ENCODE results near the gene TPX2.
"Not testable (repeated sequence)": the region's sequence is repeated elsewhere in the genome, so short reads cannot be mapped to it uniquely, and the experiment has no call there.

The TPX2 gene

GRCh38 chr20:31717478-31718201 lies 21.4 kb upstream of the TPX2 start:
- DNase-seq, result no peak
- in situ Hi-C loops (cut with HindIII; ENCODE audit: low pct_ligation_motif_present, low pct_unique_long_range_greater_than_20kb, low sequenced_read_pairs), result no loop called here

DNA sequence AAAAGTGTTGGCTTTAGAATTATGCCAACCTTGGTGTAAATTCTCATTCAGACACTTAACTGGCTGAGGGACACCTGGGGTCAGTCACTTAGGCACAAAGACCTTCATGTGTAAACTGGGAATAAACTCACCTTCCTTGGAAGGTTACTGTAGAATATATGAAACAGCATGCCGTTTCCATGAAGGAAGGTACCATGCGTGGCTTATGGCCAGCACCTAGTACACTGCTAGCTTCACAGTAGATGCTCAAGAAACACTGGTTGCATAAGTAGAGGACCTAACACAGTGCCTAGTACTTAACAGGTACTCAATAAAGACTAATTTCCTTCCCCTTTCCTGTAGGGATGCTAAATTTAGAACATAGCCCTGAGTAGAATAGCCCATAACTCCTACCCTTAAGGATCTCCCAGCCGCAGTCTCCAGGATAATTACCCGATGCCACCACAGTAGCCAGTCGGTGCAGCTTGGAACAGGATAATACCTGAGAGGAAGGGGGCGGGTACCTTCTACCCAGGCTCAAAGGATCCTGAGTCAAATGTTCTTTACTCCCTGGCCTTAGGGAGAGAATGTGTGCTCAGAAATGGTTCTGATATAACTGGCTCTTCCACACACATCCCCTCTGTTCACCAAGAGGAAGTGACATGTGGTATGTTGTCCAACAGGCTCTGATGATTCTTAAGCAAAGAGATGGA lies 20.0 kb upstream of the TPX2 start:
- no peak for DNase-seq
- in situ Hi-C loops (cut with HindIII; ENCODE audit: low pct_ligation_motif_present, low pct_unique_long_range_greater_than_20kb, low sequenced_read_pairs), result no loop called here

DNA sequence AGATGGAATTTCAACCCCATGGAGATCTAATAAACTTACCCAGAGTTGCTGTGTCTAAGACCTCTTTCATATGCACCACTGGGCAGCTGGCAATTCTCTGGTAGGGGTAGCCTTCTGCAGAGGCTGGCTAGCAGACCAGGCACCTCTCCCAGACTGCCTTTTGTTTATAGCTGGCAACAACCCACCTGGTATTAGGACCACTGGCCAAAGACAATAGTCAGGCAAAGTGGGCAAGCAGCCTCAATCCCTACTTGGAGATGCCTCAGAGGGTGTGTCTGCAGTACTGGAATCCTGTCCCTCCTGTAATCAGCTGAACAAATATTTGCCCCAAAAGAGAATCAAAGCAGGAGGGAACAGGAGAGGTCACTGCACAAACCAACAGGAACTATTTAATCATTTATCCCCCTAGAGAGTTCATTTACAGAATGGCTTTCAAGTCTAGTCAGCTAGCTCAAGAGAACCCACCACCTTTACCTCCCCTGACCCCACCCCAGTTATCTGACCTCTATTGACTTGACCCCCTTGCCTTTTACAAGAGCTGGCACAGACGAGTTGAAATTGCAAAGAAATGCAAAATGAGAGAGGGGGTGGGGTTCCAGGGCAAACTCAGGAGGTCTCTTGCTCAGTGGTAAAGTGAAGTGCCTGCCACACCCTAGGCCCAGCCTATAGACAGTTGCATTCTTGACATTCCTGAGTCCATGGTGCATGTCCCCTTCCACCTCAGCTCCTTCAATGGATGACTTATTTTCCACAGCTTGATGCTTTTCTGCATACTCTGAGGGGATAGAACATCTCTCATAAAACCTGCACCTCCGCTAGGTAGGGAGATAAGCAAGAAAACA lies 19.2 kb upstream of the TPX2 start:
- peak; percentile 98 for DNase-seq
- in situ Hi-C loops (cut with HindIII; ENCODE audit: low pct_ligation_motif_present, low pct_unique_long_range_greater_than_20kb, low sequenced_read_pairs), result no loop called here

DNA sequence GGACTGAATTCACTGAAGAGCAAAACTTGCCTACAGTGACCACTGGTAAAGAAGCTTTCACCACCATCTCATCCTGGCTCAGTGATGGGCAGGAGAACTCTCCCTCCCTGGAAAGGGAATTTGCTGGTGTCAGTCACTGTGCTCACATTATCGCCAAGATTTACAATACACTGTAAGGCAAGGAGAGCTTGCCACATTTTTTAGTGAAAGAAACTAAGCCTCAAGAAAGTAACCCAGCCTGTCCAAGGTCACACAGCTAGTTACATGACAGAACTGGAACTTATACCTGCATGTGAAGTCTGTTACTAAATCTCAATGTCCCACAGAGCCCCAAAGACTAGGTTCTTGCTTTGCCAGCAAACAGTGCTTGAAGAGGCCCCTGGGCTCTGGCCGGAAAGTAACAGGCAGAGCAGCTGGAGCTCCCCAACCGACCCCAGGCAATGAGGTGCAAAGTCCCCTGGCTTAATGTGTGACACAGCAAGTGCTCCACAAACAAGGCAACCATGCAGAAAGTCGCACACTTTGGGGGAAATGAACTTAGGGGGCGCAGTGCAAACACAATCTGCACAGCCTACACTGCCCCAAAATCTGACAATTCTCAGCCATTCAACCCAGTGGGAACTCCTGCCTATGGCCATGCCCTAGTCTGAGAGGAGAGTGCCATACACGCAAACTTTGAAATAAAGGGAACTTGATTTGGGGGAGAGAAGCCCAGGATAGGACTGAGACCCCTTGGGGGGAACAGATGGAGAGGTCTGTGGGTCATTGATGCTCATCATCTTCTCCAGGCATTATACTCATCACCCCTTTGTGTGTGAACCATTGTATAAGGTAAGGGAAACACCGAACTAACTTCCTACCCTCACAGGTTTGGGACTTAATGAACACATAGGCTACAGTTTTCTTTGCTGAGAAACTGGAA lies 18.3 kb upstream of the TPX2 start:
- no peak for DNase-seq
- in situ Hi-C loops (cut with HindIII; ENCODE audit: low pct_ligation_motif_present, low pct_unique_long_range_greater_than_20kb, low sequenced_read_pairs), result no loop called here

DNA sequence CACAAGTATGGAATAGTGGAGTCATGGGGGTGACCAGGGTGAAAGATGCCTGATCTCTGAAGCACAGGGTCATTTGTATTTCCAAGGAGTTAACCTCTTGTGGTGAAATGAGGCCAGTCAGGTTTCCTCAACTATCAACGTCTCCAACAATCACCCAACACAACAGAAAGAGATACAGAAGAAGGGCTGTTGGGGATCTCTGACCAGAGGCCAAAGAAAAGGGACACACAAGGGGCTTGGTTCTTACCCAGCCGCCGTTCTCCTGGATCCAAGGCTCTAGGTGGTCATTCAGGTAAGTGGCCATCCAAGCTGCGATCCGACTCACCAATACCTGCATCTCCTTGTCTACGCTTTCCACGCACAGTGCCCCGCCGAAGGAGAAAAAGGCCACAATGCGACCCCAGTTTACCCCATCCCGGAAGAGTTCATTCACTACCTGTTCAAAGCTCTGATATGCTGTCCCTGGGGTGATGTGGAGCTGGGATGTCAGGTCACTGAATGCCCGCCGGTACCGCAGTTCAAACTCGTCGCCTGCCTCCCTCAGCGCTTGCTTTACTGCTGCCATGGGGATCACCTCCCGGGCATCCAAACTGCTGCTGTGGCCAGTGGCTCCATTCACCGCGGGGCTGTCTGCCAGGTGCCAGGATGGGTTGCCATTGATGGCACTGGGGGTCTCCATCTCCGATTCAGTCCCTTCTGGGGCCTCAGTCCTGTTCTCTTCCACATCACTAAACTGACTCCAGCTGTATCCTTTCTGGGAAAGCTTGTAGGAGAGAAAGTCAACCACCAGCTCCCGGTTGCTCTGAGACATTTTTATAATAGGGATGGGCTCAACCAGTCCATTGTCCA lies 17.5 kb upstream of the TPX2 start:
- in situ Hi-C loops (cut with HindIII; ENCODE audit: low pct_ligation_motif_present, low pct_unique_long_range_greater_than_20kb, low sequenced_read_pairs), result no loop called here
- DNase-seq, result no peak

GRCh38 chr20:31722257-31723068 lies 16.6 kb upstream of the TPX2 start, which contains the start of gene BCL2L1:
TSS of gene BCL2L1 (minus strand) at chr20:31722868. CDS start at chr20:31722218, 650 bp downstream.
- in situ Hi-C loops (cut with HindIII; ENCODE audit: low pct_ligation_motif_present, low pct_unique_long_range_greater_than_20kb, low sequenced_read_pairs), result no loop called here
- peak; percentile 82 for DNase-seq

- no peak for DNase-seq
- in situ Hi-C loops (cut with HindIII; ENCODE audit: low pct_ligation_motif_present, low pct_unique_long_range_greater_than_20kb, low sequenced_read_pairs), result no loop called here
Measured at GRCh38 chr20:31723069-31723318, 16.1 kb upstream of the TPX2 start.

DNA sequence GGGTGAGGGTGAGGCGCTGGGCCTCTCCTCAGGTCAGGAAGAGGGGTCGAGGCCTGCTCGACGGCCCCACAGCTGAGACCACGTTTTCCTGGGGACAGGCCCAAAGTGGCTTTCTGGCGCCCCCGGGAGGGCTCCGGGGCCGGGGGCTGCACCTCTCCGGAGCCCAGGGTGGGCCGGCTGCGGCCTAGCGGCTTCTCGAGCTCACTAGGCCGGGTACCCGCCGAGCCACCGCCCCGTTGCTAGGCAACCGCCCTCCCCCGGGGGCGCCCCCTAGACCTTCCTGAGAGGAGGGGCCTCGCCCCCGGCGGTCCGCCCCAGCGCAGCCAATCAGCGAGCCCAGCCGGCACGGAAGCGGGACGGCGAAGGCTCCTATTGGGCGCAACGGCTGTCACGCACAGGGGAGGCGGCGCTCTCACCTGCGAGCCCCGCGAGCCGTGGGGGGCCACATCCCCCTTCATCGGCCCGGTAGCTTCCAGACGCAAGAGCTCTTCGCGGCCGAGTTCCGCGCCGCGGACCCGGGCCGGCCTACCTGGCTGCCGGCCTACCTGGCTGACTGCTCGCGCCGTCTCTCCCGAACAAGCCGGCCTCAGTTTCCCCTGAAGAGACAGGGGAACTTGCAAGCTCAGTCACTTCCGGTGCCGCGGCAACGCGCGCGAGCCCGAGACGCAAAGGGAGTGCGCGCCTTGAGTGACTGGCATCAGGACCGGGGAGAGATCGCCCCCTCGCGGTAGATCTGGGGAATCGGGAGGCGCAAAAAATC lies 15.6 kb upstream of the TPX2 start:
- peak; percentile 96 for DNase-seq
- in situ Hi-C loops (cut with HindIII; ENCODE audit: low pct_ligation_motif_present, low pct_unique_long_range_greater_than_20kb, low sequenced_read_pairs), result no loop called here

DNA sequence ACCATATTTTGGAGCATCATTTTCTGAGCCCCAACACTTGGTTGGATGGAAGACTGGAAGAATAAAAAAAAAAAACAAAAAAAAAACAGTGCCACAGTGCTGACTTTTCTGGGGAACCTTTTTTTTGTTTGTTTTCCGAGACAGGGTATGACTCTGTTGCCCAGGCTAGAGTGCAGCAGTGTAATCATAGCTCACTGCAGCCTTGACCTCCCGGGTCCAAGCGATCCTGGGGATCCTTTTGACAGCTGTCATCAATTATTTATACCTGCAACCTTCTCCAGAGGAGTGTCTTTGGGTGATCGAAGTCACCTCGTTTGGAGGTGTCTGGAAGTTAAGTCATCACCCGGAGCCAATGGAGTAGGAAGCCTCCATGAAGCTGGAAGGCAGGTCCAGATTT lies 7.8 kb upstream of the TPX2 start:
- DNase-seq, result no peak
- in situ Hi-C loops (cut with HindIII; ENCODE audit: low pct_ligation_motif_present, low pct_unique_long_range_greater_than_20kb, low sequenced_read_pairs), result no loop called here

DNA sequence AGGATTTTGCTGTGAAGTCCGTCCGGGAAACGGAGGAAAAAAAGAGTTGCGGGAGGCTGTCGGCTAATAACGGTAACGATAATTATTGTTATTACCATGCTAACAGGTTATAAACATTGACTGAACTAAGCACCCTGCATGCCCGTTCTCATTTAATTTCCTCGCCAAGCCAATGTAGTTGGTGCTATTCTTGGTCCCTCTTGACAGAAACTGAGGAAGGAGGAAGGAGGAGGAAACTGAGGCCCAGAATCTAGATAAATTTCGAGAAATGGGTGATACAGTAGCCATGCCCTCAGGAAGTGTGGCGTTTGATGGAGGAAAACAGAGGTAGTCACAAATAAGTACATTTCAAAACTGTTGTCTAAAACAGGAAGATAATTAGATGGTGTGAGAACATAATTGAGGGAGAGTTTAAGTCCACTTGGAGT lies 474 bp downstream of the TPX2 start:
- no peak for DNase-seq
- in situ Hi-C loops (cut with HindIII; ENCODE audit: low pct_ligation_motif_present, low pct_unique_long_range_greater_than_20kb, low sequenced_read_pairs), result no loop called here

DNA sequence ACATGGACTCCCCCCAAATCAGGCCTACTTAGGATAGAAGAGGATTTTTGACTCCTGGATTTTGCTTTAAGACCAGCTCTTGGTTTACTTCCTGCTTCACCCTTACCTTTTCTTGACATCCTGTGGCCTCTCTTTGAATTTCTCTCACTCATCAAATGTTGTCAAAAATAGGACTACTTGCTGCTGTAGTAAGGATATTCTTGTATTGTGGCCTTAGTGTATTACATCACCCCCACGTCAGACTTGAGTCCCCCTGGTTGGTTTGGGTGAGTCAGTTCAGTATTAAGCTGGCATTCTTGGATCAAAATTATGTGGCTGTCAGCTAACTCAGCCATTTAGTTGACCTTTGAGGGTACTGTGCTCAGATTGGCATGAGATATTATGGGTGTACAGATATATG lies 1.1 kb downstream of the TPX2 start:
- in situ Hi-C loops (cut with HindIII; ENCODE audit: low pct_ligation_motif_present, low pct_unique_long_range_greater_than_20kb, low sequenced_read_pairs), result no loop called here
- DNase-seq, result peak; percentile 62

- in situ Hi-C loops (cut with HindIII; ENCODE audit: low pct_ligation_motif_present, low pct_unique_long_range_greater_than_20kb, low sequenced_read_pairs), result no loop called here
- no peak for DNase-seq
Measured at GRCh38 chr20:31740656-31741323, 1.7 kb downstream of the TPX2 start.

DNA sequence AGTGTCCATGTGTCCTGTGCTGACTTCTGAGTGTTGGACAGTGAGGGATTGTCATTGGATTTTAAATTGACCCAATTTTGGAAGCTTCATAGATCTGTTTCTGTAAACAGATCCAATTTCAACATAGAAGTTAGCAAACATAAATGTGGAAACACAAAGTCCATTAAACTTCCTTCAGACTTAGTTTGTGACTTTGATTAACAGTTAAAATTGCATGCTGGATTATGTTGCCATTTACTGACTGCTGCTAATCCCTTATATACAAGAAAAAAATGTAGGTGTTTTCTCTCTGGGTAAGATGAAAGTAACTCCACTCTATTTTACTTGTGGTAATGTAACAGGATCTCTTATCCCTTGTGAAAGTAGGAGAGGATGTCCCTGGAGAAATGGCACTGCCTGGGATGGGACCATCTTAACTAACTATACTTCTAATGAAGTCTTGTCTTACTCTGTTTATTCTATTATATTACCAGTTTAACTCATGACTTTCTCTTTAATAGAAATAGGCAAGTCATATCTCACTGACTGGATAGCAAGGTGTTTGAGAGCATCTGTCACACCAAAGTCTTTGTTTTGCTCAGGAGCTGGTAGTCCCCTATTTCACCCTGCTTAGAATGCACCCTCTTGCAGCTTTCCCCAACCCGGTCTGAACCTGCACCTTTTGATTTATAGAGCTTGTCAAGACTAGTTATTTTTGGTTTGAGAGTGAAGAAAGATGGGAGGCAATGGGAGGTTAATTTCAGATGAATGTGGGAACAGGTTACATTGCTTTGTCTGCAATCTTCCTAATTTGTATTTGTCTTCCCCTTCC lies 7.2 kb downstream of the TPX2 start:
- in situ Hi-C loops (cut with HindIII; ENCODE audit: low pct_ligation_motif_present, low pct_unique_long_range_greater_than_20kb, low sequenced_read_pairs), result no loop called here
- no peak for DNase-seq

- in situ Hi-C loops (cut with HindIII; ENCODE audit: low pct_ligation_motif_present, low pct_unique_long_range_greater_than_20kb, low sequenced_read_pairs), result not testable (repeated sequence)
Measured at GRCh38 chr20:31747028-31747427, 7.9 kb downstream of the TPX2 start.

DNA sequence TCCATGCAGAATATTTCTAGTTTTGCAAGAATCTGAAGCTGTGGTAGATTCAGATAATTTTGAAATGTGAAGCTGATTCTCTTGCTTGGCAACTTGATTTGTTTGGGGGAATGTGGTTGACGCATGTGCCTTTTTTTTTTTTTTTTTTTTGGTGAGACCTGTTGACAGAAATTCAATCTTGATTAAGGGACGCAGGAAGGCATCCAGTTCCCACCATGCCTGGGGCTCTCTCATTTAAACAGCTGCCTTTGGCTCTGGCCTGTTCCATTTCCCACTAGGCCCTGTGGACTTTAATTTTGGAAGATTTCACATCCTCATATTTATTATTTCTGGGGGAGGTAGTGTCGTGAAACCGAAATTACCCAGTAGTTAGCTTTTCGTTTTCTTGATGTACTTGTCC lies 8.6 kb downstream of the TPX2 start:
- DNase-seq, result no peak
- in situ Hi-C loops (cut with HindIII; ENCODE audit: low pct_ligation_motif_present, low pct_unique_long_range_greater_than_20kb, low sequenced_read_pairs), result no loop called here

More at GRCh38 chr20:31747028-31747427, 7.9 kb downstream of the TPX2 start:
- DNase-seq, result not testable (repeated sequence)
